Measurements from ENCODE around the gene DMPK.

The DMPK gene

GRCh38 chr19:45790942-45791341 is 8.7 kb upstream of the DMPK start:
- H3K27ac ChIP-seq, result no peak overlapping the region
- DNase-seq (ENCODE audit: low read depth, low spot score), result no peak

GRCh38 chr19:45789035-45789786 is 6.9 kb upstream of the DMPK start:
- no peak for DNase-seq (ENCODE audit: low read depth, low spot score)
- H3K27ac ChIP-seq, result no peak overlapping the region

- DNase-seq (ENCODE audit: low read depth, low spot score), result no peak
- H3K27ac ChIP-seq, result no peak overlapping the region
Measured at GRCh38 chr19:45786533-45786894, 4.2 kb upstream of the DMPK start.

GRCh38 chr19:45785781-45786532 is 3.7 kb upstream of the DMPK start:
- H3K27ac ChIP-seq, result no peak overlapping the region
- DNase-seq (ENCODE audit: low read depth, low spot score), result no peak

GRCh38 chr19:45785097-45785496 is 2.8 kb upstream of the DMPK start:
- no peak for DNase-seq (ENCODE audit: low read depth, low spot score)
- no peak overlapping the region for H3K27ac ChIP-seq

- DNase-seq (ENCODE audit: low read depth, low spot score), result no peak
- no peak overlapping the region for H3K27ac ChIP-seq
Measured at GRCh38 chr19:45784096-45784495, 1.8 kb upstream of the DMPK start.

- H3K27ac ChIP-seq, result peak overlapping the region; percentile 24
- no peak for DNase-seq (ENCODE audit: low read depth, low spot score)
Measured at GRCh38 chr19:45782820-45783785, 813 bp upstream of the DMPK start.

- no peak for DNase-seq (ENCODE audit: low read depth, low spot score)
- peak overlapping the region; percentile 24 for H3K27ac ChIP-seq
Measured at GRCh38 chr19:45781214-45782161, 802 bp downstream of the DMPK start.

- no peak overlapping the region for H3K27ac ChIP-seq
- no peak for DNase-seq (ENCODE audit: low read depth, low spot score)
Measured at GRCh38 chr19:45780448-45781213, 1.7 kb downstream of the DMPK start.

GRCh38 chr19:45780146-45780447 is 2.2 kb downstream of the DMPK start:
- no peak overlapping the region for H3K27ac ChIP-seq
- DNase-seq (ENCODE audit: low read depth, low spot score), result no peak

- no peak overlapping the region for H3K27ac ChIP-seq
- no peak for DNase-seq (ENCODE audit: low read depth, low spot score)
Measured at GRCh38 chr19:45779231-45780145, 2.8 kb downstream of the DMPK start.

GRCh38 chr19:45778010-45778661 is 4.2 kb downstream of the DMPK start:
- no peak overlapping the region for H3K27ac ChIP-seq
- no peak for DNase-seq (ENCODE audit: low read depth, low spot score)

GRCh38 chr19:45777395-45777961 is 4.8 kb downstream of the DMPK start:
- H3K27ac ChIP-seq, result no peak overlapping the region
- no peak for DNase-seq (ENCODE audit: low read depth, low spot score)

- no peak for DNase-seq (ENCODE audit: low read depth, low spot score)
- no peak overlapping the region for H3K27ac ChIP-seq
Measured at GRCh38 chr19:45774765-45775164, 7.5 kb downstream of the DMPK start.

- H3K27ac ChIP-seq, result no peak overlapping the region
- no peak for DNase-seq (ENCODE audit: low read depth, low spot score)
Measured at GRCh38 chr19:45773384-45773783, 8.9 kb downstream of the DMPK start.

GRCh38 chr19:45772912-45773311 is 9.4 kb downstream of the DMPK start:
- DNase-seq (ENCODE audit: low read depth, low spot score), result no peak

GRCh38 chr19:45772130-45772840 is 10.0 kb downstream of the DMPK start:
- H3K27ac ChIP-seq, result no peak overlapping the region
- no peak for DNase-seq (ENCODE audit: low read depth, low spot score)

More at GRCh38 chr19:45772912-45773311, 9.4 kb downstream of the DMPK start:
- H3K27ac ChIP-seq, result no peak overlapping the region

Measured in epithelial cell of prostate (primary cell).